CD4-positive, CD25-positive, alpha-beta regulatory T cell (primary cell): ENCODE measurements around the gene PDCD10. TPM values are rescaled to one million over a fixed set of nuclear protein-coding genes. Genes with fewer than 3 reads are reported as not detected.

Experiments
- ATAC-seq, 2 donors: fragments of 150-1000 bp; cut with Tn5 transposase; one replicate each; pipeline ENCODE4 v1.10.0; 2021; ENCODE audit warnings: low read depth in 2 of 2, moderate number of reproducible peaks in 2 of 2, moderate library complexity in 1 of 2
- DNase-seq, 3 donors: peaks; one replicate each; pipeline versions ENCODE4 v3.0.0 to v3.0.0-alpha.2; 2012 to 2022; ENCODE audit warnings: mixed read lengths in 1 of 3
- H3K27ac ChIP-seq: one replicate; pipeline ENCODE4 v1.7.0; 2013; ENCODE audit warnings: mild to moderate bottlenecking, low read length; ENCODE audit not compliant: insufficient read depth, poor library complexity, severe bottlenecking
- H3K27me3 ChIP-seq: one replicate; pipeline ENCODE4 v1.7.0; 2013; ENCODE audit warnings: low read length; ENCODE audit not compliant: control insufficient read depth, insufficient read depth
- H3K36me3 ChIP-seq: one replicate; pipeline ENCODE4 v1.7.0; 2013; ENCODE audit warnings: mild to moderate bottlenecking, low read length, moderate library complexity; ENCODE audit not compliant: control insufficient read depth, insufficient read depth
- H3K4me1 ChIP-seq: 2 replicates; pipeline ENCODE4 v1.7.0; 2013; ENCODE audit warnings: mild to moderate bottlenecking, low read length; ENCODE audit not compliant: insufficient read depth, control insufficient read depth, poor library complexity, severe bottlenecking
- H3K4me3 ChIP-seq: one replicate; pipeline ENCODE4 v1.7.0; 2013; ENCODE audit warnings: low read depth, mild to moderate bottlenecking, low read length, moderate library complexity
- H3K9me3 ChIP-seq, 2 experiments: 1 replicate in 1 of 2; 2 replicates in 1 of 2; pipeline ENCODE4 v1.7.0; 2013; ENCODE audit warnings: low read length in 2 of 2, mild to moderate bottlenecking in 1 of 2, moderate library complexity in 1 of 2; ENCODE audit not compliant: control insufficient read depth in 2 of 2
- H3K27ac Mint-ChIP-seq, 3 donors: one replicate each; pipeline ENCODE4 v1.8.0; 2020 to 2022; ENCODE audit warnings: mild to moderate bottlenecking in 3 of 3, mixed read lengths in 3 of 3, moderate library complexity in 2 of 3
- H3K27me3 Mint-ChIP-seq: one replicate; pipeline ENCODE4 v1.8.0; 2022; ENCODE audit warnings: mild to moderate bottlenecking, mixed read lengths
- H3K36me3 Mint-ChIP-seq: one replicate; pipeline ENCODE4 v1.8.0; 2020; ENCODE audit warnings: mixed read lengths
- H3K4me1 Mint-ChIP-seq, 4 donors: one replicate each; pipeline ENCODE4 v1.8.0; 2020 to 2022; ENCODE audit warnings: mixed read lengths in 4 of 4, mild to moderate bottlenecking in 1 of 4
- H3K4me3 Mint-ChIP-seq, 4 donors: one replicate each; pipeline ENCODE4 v1.8.0; 2020 to 2022; ENCODE audit warnings: mild to moderate bottlenecking in 4 of 4, mixed read lengths in 4 of 4, moderate library complexity in 3 of 4
- H3K9me3 Mint-ChIP-seq, 7 donors: one replicate each; pipeline ENCODE4 v1.8.0; 2020 to 2022; ENCODE audit warnings: mixed read lengths in 7 of 7, mild to moderate bottlenecking in 3 of 7, moderate library complexity in 2 of 7
- polyA plus RNA-seq, 4 donors: library from polyadenylated mRNA; unstranded; fragments of 300-500 nt; fragmentation: Illumina TruSeq; gene quantifications; one replicate each; pipeline ENCODE4 v1.2.3, GENCODE V29; 2021
- total RNA-seq: library from RNA; stranded (reverse); gene quantifications from one replicate; pipeline ENCODE4 v1.2.3, GENCODE V29; 2022

The PDCD10 gene
- total and polyA plus RNA-seq, 5 donors from 2014 or later = 69.9 to 157 (median 129) TPM

DNA sequence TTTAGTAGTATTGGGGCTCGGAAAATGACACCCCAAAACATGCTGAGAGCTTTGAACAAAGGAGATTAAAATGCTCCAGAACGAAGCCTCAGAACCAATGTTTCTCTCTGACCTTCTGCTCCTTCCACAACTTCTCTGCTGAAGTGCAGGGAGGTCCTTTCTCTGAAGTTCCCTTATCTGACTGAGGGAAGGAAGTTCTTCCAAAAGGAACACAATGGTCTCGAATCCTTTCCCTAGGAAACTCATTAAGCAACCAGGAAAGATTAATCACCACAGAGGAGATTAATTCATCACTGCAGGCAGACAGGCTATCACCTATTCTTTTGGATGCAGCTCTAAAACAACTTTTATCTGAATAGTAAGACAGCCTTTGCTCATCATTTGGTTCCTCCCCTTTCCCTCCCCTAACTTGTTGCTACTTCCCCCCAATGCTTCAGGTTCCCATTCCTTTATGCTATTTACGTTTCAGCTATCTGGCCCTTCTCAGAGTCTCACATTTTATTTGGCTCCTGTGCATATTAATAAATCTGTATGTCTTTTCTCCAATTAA lies 62.7 kb downstream of the PDCD10 start:
- Mint-ChIP-seq H3K36me3 (peaks cover 49% of the 10 kb centered on the region), H3K4me1 (peaks cover 0 to 4% (median 2%) of the 10 kb centered on the region in 4 donors), H3K4me3 (no peak overlapping the region), H3K9me3 (peaks cover 0 to 19% (median 6%) of the 10 kb centered on the region in 7 donors), H3K27me3 (no peaks in the 10 kb centered on the region), H3K27ac (peak overlapping the region in 1 of 3 donors; percentile 67)
- H3K4me3 ChIP-seq = no peak overlapping the region
- peaks cover 10 to 15% of the 10 kb centered on the region in 2 experiments for H3K9me3 ChIP-seq
- no peak for ATAC-seq
- peaks cover 35% of the 10 kb centered on the region for H3K36me3 ChIP-seq
- H3K27me3 ChIP-seq = no peaks in the 10 kb centered on the region
- no peaks in the 10 kb centered on the region for H3K4me1 ChIP-seq
- H3K27ac ChIP-seq = no peak overlapping the region
- no peak for DNase-seq

DNA sequence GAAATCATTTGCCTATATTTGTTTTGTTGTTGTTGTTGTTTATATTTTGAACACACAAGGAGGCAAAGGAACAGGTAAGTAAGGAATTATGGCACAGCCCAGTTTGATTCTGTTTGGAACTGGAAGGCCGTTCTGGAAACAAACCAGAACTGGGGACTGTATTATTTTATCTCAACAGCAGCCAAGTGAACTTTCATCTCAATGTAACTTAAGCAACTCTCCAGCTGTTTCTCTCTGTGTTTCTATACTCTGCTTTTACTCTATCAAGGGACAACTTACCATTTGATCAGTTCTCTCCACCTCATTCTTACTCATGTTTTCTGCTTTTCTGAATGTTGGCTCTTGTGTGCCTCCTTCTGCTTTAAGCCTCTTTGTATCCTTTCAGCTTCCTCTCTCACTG lies 65.0 kb downstream of the PDCD10 start:
- no peak overlapping the region for H3K4me3 ChIP-seq
- H3K27me3 ChIP-seq = no peaks in the 10 kb centered on the region
- Mint-ChIP-seq H3K9me3 (peaks cover 0 to 4% (median 2%) of the 10 kb centered on the region in 7 donors), H3K27me3 (no peaks in the 10 kb centered on the region), H3K4me3 (no peak overlapping the region), H3K36me3 (peaks cover 27% of the 10 kb centered on the region), H3K27ac (peak overlapping the region in 1 of 3 donors; percentile 6), H3K4me1 (peaks cover 0 to 4% (median 0%) of the 10 kb centered on the region in 4 donors)
- H3K36me3 ChIP-seq = peaks cover 13% of the 10 kb centered on the region
- DNase-seq (no peak), ATAC-seq (no peak)
- no peak overlapping the region for H3K27ac ChIP-seq
- H3K9me3 ChIP-seq = no peaks in the 10 kb centered on the region
- H3K4me1 ChIP-seq = no peaks in the 10 kb centered on the region

DNA sequence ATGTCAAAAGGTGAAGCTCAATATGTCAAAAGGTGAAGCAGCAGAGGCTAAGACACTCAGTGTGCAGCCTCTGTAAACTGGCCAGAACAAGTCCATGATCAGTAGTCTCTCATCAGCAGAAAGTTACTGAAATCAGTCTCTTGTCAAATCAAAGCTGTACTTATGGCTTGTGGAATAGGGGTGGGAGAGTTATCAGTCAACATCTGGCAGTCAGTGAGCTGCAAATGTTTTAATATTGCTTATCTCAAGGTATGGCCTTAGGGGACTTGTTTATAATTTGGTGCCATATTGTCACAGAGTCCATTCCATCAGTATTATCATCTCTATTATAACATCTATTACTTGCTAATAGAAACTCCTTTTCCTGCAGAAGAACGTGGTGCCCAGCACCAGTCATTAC lies 66.0 kb downstream of the PDCD10 start:
- Histone ChIP-seq H3K36me3 (peaks cover 6% of the 10 kb centered on the region), H3K27me3 (no peaks in the 10 kb centered on the region), H3K9me3 (no peaks in the 10 kb centered on the region), H3K4me1 (no peaks in the 10 kb centered on the region), H3K4me3 (no peak overlapping the region), H3K27ac (no peak overlapping the region)
- H3K4me3 Mint-ChIP-seq = no peak overlapping the region
- H3K36me3 Mint-ChIP-seq = peaks cover 18% of the 10 kb centered on the region
- no peak overlapping the region for H3K27ac Mint-ChIP-seq
- DNase-seq (no peak), ATAC-seq (no peak)
- peaks cover 0 to 6% (median 1%) of the 10 kb centered on the region in 7 donors for H3K9me3 Mint-ChIP-seq
- peaks cover 0 to 3% (median 0%) of the 10 kb centered on the region in 4 donors for H3K4me1 Mint-ChIP-seq
- H3K27me3 Mint-ChIP-seq = no peaks in the 10 kb centered on the region

DNA sequence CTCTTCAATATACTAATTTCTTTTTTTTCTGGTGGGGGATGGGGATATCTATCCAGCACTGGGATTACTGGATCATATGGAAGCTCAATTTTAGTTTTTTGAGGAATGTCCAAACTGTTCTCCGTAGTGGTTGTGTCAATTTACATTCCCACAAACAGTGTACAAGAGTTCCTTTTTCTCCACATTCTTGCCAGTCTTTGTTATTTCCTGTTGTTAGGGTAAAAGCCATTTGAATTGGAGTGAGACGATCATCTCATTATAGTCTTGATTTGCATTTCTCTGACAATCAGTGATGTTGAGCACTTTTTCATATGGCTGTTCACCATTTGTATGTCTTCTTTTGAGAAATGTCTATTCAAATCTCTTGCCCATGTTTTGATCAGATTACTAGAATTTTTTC lies 68.1 kb downstream of the PDCD10 start:
- Histone ChIP-seq H3K9me3 (no peaks in the 10 kb centered on the region), H3K36me3 (no peaks in the 10 kb centered on the region), H3K4me3 (no peak overlapping the region), H3K27me3 (no peaks in the 10 kb centered on the region), H3K4me1 (no peaks in the 10 kb centered on the region), H3K27ac (no peak overlapping the region)
- DNase-seq (no peak), ATAC-seq (no peak)
- Mint-ChIP-seq H3K36me3 (peaks cover 5% of the 10 kb centered on the region), H3K4me1 (peaks cover 0 to 3% (median 0%) of the 10 kb centered on the region in 4 donors), H3K27me3 (peaks cover 6% of the 10 kb centered on the region), H3K27ac (peak overlapping the region in 1 of 3 donors; percentile 21), H3K9me3 (peaks cover 0 to 6% (median 1%) of the 10 kb centered on the region in 7 donors), H3K4me3 (no peak overlapping the region)

DNA sequence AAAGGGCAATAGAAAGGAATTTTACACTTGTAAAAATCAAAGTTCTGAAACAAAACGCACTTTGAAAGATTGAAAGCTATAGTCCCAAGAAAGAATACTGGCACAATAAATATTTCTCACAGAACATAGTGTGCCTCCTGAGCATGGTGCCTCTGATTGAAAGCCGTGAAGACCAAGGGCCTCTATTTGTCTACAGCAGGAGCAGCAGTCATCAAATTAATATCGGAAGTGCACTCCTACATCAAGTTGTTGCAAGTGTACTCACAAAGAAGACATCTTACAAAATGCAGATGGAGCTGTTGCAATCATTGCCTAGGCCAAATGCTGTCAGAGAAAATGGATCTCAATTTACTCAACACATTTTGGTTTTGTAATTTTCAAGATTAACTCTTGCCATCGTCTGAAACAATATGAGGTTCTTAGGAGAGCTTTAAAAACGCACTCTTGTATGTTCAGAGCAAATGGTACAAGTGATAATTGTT lies 71.7 kb downstream of the PDCD10 start:
- H3K27ac Mint-ChIP-seq = no peak overlapping the region

DNA sequence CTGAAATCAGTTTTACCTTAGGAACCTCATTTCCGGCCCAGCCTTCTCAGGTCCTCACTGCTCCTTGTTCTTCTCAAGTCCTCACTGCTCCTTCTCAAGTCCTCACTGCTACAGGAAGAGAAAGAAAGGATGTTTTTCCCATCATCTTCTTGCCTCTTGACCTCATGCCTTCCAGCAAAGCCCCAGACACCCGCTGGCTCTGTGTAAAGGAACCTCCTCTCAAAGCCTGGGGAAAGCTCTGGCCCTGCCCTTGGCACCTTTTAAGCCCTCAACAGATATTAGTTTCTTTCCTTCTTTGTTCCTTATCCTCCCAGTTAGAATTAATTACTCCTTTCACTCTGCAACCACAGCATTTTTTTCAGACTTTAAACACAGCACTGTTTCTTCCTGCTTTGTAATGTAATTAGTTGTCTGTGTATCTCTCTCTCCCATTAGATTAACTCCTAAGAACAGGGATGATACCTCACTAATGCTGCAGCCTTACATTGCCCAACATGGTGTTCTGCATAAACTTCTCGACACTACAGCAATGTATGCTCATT lies 76.9 kb downstream of the PDCD10 start:
- Mint-ChIP-seq H3K9me3 (peaks cover 0 to 4% (median 0%) of the 10 kb centered on the region in 7 donors), H3K27ac (no peak overlapping the region), H3K4me1 (no peaks in the 10 kb centered on the region), H3K4me3 (no peak overlapping the region), H3K36me3 (no peaks in the 10 kb centered on the region), H3K27me3 (peaks cover 20% of the 10 kb centered on the region)
- Histone ChIP-seq H3K36me3 (no peaks in the 10 kb centered on the region), H3K9me3 (peaks cover 0 to 2% of the 10 kb centered on the region in 2 experiments), H3K4me1 (no peaks in the 10 kb centered on the region), H3K27ac (no peak overlapping the region), H3K4me3 (no peak overlapping the region), H3K27me3 (peaks cover 2% of the 10 kb centered on the region)
- ATAC-seq = no peak
- no peak for DNase-seq

More for the DNA sequence above, 71.7 kb downstream of the PDCD10 start:
- Histone ChIP-seq H3K27me3 (peaks cover 2% of the 10 kb centered on the region), H3K9me3 (no peaks in the 10 kb centered on the region), H3K27ac (no peak overlapping the region), H3K4me1 (no peaks in the 10 kb centered on the region), H3K4me3 (no peak overlapping the region), H3K36me3 (no peaks in the 10 kb centered on the region)
- Mint-ChIP-seq H3K36me3 (no peaks in the 10 kb centered on the region), H3K9me3 (peaks cover 0 to 8% (median 1%) of the 10 kb centered on the region in 7 donors), H3K4me1 (no peaks in the 10 kb centered on the region), H3K4me3 (no peak overlapping the region), H3K27me3 (peaks cover 7% of the 10 kb centered on the region)
- ATAC-seq = no peak
- no peak for DNase-seq

DNA sequence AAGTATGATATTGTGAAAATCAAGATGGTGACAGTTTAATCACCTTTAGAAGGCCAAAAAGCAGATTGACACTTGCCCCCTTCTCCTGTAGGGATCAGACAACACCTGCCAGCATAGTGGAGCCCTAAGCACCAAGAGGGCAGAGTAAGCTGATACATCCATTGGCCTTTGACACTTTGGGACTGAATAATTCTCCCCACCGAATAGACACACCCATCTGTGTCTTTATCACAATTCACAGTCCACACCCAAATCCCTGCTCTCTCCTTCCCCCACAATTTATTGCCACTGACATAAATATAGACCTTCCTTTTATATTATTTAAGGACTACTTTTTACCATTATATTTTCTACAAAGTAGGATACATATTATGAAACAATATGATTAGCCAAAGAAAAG lies 77.9 kb downstream of the PDCD10 start:
- peaks cover 0 to 2% of the 10 kb centered on the region in 2 experiments for H3K9me3 ChIP-seq
- H3K4me3 ChIP-seq = no peak overlapping the region
- no peak overlapping the region for H3K27ac ChIP-seq
- H3K4me3 Mint-ChIP-seq = no peak overlapping the region
- no peaks in the 10 kb centered on the region for H3K4me1 Mint-ChIP-seq
- no peak for DNase-seq
- peaks cover 2% of the 10 kb centered on the region for H3K27me3 ChIP-seq
- H3K36me3 ChIP-seq = no peaks in the 10 kb centered on the region
- no peaks in the 10 kb centered on the region for H3K4me1 ChIP-seq
- H3K27me3 Mint-ChIP-seq = peaks cover 17% of the 10 kb centered on the region
- H3K36me3 Mint-ChIP-seq = no peaks in the 10 kb centered on the region
- peaks cover 0 to 4% (median 0%) of the 10 kb centered on the region in 7 donors for H3K9me3 Mint-ChIP-seq
- no peak for ATAC-seq
- H3K27ac Mint-ChIP-seq = no peak overlapping the region

DNA sequence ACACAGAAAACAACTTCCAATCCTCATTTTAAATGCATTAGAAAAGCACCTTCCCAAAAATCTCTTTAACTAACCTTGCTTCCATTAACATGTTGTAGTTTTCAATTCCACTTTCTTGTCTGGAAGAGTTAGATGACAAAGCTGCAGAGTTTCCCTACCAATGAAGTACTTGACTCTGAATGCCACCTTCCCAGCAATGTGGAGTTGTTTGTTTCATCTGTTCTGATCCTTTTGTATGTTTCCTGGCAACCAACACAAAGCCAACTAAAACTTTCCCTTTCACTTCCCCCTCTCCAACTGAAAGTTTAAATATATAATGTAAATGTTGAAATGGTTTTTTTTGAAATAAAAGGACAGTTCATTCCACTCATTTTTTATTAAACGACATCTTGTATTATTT lies 80.9 kb downstream of the PDCD10 start, which contains the start of gene WDR49:
Gene WDR49, minus strand, starts transcription at position 183 of the 400 bp plus-strand sequence. CDS start 517 bp downstream, outside the sequence.
- Histone ChIP-seq H3K27ac (no peak within 1 kb of the TSS), H3K4me1 (no peaks in the 10 kb centered on the region), H3K9me3 (peaks cover 0 to 2% of the 10 kb centered on the region in 2 experiments), H3K36me3 (no peaks in the 10 kb centered on the region), H3K4me3 (no peak within 1 kb of the TSS), H3K27me3 (no peaks in the 10 kb centered on the region)
- Mint-ChIP-seq H3K27ac (no peak within 1 kb of the TSS), H3K4me3 (no peak within 1 kb of the TSS), H3K9me3 (peaks cover 0 to 4% (median 0%) of the 10 kb centered on the region in 7 donors), H3K4me1 (peaks cover 0 to 8% (median 5%) of the 10 kb centered on the region in 4 donors), H3K36me3 (no peaks in the 10 kb centered on the region), H3K27me3 (peaks cover 13% of the 10 kb centered on the region)
- no peak for DNase-seq
- no peak for ATAC-seq
